NCI-H2227 (cell line): Measurements from ENCODE around the gene ERCC3.
"Not testable (repeated sequence)": the region's sequence is repeated elsewhere in the genome, so short reads cannot be mapped to it uniquely, and the experiment has no call there.

Source experiments
- DNase-seq: peaks from one replicate; lab custom pipeline; 2025; ENCODE audit not compliant: unreplicated experiment; lab: John Stamatoyannopoulos, UW

ERCC3 gene

DNA sequence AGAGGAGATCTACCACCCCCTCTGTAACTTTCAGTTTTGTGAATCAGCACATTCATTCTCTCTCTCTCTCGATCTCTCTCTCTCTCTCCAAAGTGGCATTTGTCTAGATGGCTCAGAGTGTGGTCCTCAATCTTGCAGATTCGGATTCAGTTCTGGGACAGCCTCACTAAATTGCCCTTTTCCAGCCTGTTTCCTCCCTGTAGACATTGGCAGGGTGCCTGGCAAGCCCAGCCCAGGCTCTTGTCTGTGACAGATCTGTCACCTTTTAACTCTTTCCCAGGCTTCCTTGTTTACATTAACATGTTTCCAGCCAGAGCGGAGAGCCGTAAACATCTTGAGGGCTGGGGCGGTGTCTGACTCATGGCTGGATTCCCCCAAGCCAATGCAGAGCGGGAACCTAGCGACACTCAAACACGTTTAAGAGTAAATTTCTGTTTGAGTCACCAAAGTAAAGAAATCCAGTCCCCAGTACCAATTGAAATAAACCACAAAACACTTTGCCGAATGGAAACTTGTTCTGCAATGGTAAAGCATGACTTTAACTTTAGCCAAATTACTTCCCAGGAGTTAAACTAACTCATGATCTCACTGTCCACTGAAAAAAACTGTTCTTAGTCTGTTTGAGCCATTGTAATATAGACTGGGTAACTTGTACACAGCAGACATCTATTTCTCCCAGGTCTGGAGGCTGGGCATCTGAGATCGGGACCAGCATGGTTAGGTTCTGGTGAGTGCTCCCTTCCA is 67.3 kb downstream of the ERCC3 start:
- DNase-seq: peak; percentile 43

- no peak for DNase-seq
Observed at GRCh38 chr2:127226132-127226519, 67.8 kb downstream of the ERCC3 start.

DNA sequence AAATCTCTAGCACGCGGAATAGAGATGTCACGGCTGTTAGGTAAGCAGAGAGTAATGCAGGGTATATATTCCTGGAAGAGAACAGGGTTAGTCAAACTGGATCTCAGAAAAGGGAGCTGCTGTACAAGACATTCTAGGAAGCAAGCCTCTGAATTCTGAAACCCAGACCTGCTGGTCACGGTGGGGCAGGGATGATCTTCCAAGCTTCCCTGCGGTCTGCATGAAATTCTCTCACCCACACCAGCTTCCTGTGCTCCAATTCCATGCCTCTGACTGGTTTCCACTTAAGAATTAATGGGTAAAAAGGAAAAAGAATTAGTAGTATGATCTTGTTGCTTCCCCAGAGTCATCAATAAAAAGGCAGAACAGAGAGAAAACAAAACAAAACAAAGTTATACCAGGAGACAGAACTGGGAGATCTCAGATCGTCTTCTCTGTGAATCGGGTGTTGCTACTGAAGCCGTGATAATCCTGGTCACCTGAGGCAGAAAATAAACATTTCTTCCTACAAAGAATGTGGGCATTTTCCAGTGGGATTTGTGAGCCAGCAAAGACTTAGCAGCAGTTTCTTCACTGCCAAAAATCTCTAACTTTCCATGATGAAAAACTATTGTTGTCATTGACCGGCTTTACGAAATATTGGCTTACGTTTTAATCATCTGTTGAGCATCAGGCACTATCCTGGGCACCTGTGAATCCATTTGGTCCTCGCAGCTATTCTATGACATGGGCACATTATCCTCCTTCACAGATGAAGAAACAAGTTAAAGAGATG is 68.6 kb downstream of the ERCC3 start:
- DNase-seq: no peak

- not testable (repeated sequence) for DNase-seq
Observed at GRCh38 chr2:127224135-127224534, 69.8 kb downstream of the ERCC3 start.

DNA sequence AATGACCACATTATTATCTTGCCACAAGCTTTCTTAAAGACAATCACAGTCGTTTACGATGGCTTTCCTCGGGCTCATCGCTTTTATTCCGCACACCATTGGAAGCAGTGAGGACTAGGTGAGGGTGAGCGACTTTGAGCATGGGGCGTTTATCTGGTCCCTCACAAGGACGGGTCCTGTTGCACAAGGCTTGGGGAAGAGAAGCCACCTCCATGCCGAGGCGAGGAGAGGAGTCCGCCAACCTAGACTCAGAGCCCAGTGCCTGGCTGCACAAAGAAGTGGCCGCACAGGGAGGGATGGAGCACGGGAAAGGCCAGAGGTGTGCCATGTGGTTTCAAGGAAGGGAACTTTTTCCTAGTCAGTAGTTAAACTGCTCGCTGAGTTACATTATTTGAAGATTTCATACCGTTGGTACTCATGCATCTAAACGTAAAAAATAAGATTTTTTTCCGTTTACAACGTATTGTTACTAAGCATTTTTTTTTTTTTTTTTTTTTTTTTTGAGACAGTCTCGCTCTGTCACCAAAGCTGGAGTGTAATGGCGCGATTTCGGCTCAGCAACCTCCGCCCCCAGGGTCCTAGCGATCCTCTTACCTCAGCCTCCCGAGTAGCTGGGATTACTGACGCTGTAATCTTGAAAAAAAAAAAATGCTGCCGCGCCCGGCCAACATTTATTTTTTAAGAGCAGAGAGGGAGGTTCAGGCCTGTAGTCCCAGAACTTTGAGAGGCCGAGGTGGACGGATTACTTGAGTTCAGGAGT is 73.0 kb downstream of the ERCC3 start:
- peak; percentile 35 for DNase-seq

GRCh38 chr2:127220102-127220767 is 73.7 kb downstream of the ERCC3 start, which contains the start of gene CYP27C1:
CYP27C1 (minus strand) TSS chr2:127220299; CDS start chr2:127220270, 29 bp downstream.
- DNase-seq: peak; percentile 41

- no peak for DNase-seq
Observed at GRCh38 chr2:127219171-127220070, 74.5 kb downstream of the ERCC3 start.

DNA sequence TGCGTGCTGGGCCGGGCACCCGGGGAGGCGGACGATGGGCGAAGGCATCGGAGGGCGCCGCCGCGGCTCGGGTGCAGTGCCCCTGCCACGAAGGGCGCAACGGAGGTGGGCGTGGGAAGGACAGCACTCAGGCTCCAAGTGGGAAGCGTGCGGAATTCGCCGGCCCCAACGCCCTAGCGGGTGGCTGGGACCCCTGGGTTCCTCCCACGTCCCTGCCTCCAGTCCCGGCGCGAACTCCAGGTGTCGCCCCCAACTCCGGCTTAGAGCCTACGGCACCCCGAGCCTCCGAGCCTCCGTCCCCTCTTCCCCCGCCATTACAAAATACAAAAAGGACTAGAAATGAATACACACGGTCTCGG is 75.2 kb downstream of the ERCC3 start:
- peak; percentile 26 for DNase-seq

- DNase-seq: no peak
Observed at GRCh38 chr2:127217470-127218325, 76.2 kb downstream of the ERCC3 start.

DNA sequence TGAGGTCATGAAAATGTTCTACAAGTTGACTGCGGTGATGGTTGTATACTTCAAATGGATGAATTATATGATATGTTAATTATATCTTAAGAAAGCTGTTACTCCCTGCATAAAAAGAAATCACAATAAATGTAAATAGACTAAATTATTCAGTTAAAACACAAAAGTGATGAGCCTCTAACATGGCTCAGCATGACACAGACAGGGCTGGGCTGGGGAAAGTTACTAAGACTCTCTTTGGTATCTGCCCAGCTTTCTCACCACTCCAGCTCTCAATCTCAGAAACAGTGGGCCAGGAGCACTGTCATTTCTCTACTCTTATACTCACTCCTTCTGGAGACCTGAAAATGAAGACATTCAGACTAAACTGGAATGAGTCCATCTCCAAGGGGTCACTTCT is 77.4 kb downstream of the ERCC3 start:
- DNase-seq: no peak

DNA sequence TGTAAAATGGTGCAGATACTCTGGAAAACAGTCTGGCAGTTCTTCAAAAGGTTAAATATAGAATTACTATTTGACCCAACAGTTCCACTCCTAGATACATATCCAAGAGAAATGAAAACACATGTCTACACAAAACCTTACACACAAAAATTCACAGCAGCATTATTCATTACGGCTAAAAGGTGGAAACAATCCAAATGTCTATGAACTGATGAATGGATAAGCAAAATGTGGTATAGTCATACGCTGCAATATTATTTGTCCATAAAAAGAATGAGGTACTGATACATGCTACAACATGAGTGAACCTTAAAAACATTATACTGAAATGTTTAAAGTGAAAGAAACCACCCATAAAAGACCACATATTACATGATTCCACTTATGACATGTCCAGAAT is 77.8 kb downstream of the ERCC3 start:
- no peak for DNase-seq

DNA sequence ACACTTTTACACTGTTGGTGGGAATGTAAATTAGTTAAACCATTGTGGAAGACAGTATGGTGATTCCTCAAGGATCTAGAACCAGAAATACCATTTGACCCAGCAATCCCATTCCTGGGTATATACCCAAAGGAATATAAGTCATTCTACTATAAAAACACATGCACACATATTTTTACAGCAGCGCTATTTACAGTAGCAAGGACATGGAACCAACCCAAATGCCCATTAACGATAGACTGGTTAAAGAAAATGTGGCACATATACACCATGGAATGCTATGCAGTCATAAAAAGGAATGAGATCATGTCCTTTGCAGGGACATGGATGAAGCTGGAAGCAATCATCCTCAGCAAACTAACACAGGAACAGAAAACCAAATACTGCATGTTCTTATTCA is 79.7 kb downstream of the ERCC3 start:
- not testable (repeated sequence) for DNase-seq

GRCh38 chr2:127208313-127208712 is 85.6 kb downstream of the ERCC3 start:
- no peak for DNase-seq
